Heart left ventricle (tissue), 13 donors: ENCODE measurements around the gene ANP32E.

Source experiments
- POLR2A ChIP-seq, 2 donors: fragments of 450-650 bp; IDR thresholded peaks; one replicate each; pipeline ENCODE4 v1.6.1; 2017; ENCODE audit warnings: antibody characterized with exemption in 2 of 2, mild to moderate bottlenecking in 2 of 2, moderate library complexity in 2 of 2
- TF ChIP-seq, protein P1 (sequence below), 12 donors: fragments of 200-600 bp; sonication (generic) in 4 of 12; IDR thresholded peaks; one replicate each; pipeline versions ENCODE4 v1.5.0 to v1.8.0; 2018 to 2022; ENCODE audit warnings: antibody characterized with exemption in 12 of 12, mild to moderate bottlenecking in 5 of 12
- donor health status: ischemic (EF 13 %, LVEDD 7.1; RV severe dilation, severe dysfunction).
- donor health status: DM: no; HTN: yes; CAD: no.
- donor health status: DM: no; HTN: no; CAD: no.
- donor health status: ischemic (EF 25% LVEDD 6.9; RV normal size, moderate dysfunction).
- donor health status: ischemic (EF 25% LVEDD 5.7; RV mildly dilated, moderate dysfunction).
- donor health status: ischemic (EF 35%, LVEDD 5.7; RV mildly dilated, moderate dysfunction).
- donor health status: nonischemic (EF 11% LVEDD 7.7; RV severe dilation, severe dysfunction).
- donor health status: DM: yes; HTN: yes; CAD: no.
- donor health status: PGD.
- donor health status: ischemic (EF 29% LVEDD 5.4; RV normal size, mild dysfunction).
- donor health status: nonischemic (EF 23%, LVEDD 6.1; RV moderate dilation, normal function).

- TF ChIP-seq, protein P1, sequence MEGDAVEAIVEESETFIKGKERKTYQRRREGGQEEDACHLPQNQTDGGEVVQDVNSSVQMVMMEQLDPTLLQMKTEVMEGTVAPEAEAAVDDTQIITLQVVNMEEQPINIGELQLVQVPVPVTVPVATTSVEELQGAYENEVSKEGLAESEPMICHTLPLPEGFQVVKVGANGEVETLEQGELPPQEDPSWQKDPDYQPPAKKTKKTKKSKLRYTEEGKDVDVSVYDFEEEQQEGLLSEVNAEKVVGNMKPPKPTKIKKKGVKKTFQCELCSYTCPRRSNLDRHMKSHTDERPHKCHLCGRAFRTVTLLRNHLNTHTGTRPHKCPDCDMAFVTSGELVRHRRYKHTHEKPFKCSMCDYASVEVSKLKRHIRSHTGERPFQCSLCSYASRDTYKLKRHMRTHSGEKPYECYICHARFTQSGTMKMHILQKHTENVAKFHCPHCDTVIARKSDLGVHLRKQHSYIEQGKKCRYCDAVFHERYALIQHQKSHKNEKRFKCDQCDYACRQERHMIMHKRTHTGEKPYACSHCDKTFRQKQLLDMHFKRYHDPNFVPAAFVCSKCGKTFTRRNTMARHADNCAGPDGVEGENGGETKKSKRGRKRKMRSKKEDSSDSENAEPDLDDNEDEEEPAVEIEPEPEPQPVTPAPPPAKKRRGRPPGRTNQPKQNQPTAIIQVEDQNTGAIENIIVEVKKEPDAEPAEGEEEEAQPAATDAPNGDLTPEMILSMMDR (IDR thresholded peaks at IDR 0.05): no peak
- TF ChIP-seq POLR2A (IDR thresholded peaks at IDR 0.05): no peak
Observed at GRCh38 chr1:150271291-150271959, 35.5 kb upstream of the ANP32E start.
